ENCODE measurements around the gene EAF1. TPM values are rescaled to one million over a fixed set of nuclear protein-coding genes. Genes with fewer than 3 reads are reported as not detected.
"Not testable (repeated sequence)": the region's sequence is repeated elsewhere in the genome, so short reads cannot be mapped to it uniquely, and the experiment has no call there.

Gene EAF1
- total RNA-seq, 1 experiment from 2014 or later = 32.1 TPM

- H3K27me3 ChIP-seq (ENCODE audit: insufficient read depth, low read length) = no peaks in the 10 kb centered on the region
- BruUV-seq (replicated peaks) = no TSS peak
- intact Hi-C loops (cut with micrococcal nuclease) = no loop called here
- no peak for DNase-seq (ENCODE audit: low read depth, low spot score)
- no peaks in the 10 kb centered on the region for H3K9me3 ChIP-seq (ENCODE audit: control insufficient read depth in 1 of 2, insufficient read depth in 1 of 2, low read depth in 1 of 2, low read length in 2 of 2)
- no peak for ATAC-seq
- TF ChIP-seq FOSL1 (IDR thresholded peaks at IDR 0.05; ENCODE audit: low read depth) = no peak
- H3K4me2 ChIP-seq (ENCODE audit: low read length) = no peak overlapping the region
- H3K79me2 ChIP-seq (ENCODE audit: insufficient read depth, low read length) = no peaks in the 10 kb centered on the region
- no peak overlapping the region for H2AFZ ChIP-seq (ENCODE audit: low read depth, low read length, poor library complexity, severe bottlenecking)
- RAD21 ChIA-PET (ENCODE audit: low non-redundant PET in 1 of 2, low total read pairs in 2 of 2, uncharacterized antibody in 2 of 2, unreplicated experiment in 2 of 2) = no interaction called here
- CTCF ChIA-PET = no interaction called here
- H3K9me2 ChIP-seq (ENCODE audit: insufficient read depth) = no peaks in the 10 kb centered on the region
- POLR2A ChIA-PET = no interaction called here
- no peak overlapping the region for H3K9ac ChIP-seq (ENCODE audit: low read length)
- no peak overlapping the region for H3K27ac ChIP-seq (ENCODE audit: low read depth, low read length)
- peaks cover 3 to 19% of the 10 kb centered on the region in 2 experiments; a peak in 2 of 4 replicates for H3K4me1 ChIP-seq (ENCODE audit: control insufficient read depth in 1 of 2, insufficient read depth in 2 of 2, low read length in 2 of 2)
- no peaks in the 10 kb centered on the region for H3K36me3 ChIP-seq (ENCODE audit: control insufficient read depth in 1 of 2, insufficient read depth in 2 of 2, low read length in 2 of 2)
- no peaks in the 10 kb centered on the region for H4K20me1 ChIP-seq (ENCODE audit: insufficient read depth)
- no peak overlapping the region for H3K4me3 ChIP-seq (replicated peaks in 1 of 2; ENCODE audit: low read depth in 1 of 2, low read length in 2 of 2)
These were observed 36.4 kb upstream of the EAF1 start for GRCh38 chr3:15391007-15391406.

- ATAC-seq; BruUV-seq (replicated peaks); H3K79me2 ChIP-seq (ENCODE audit: insufficient read depth, low read length); CTCF ChIA-PET; H3K9me3 ChIP-seq (ENCODE audit: control insufficient read depth in 1 of 2, insufficient read depth in 1 of 2, low read depth in 1 of 2, low read length in 2 of 2); H3K9me2 ChIP-seq (ENCODE audit: insufficient read depth); H3K4me1 ChIP-seq (ENCODE audit: control insufficient read depth in 1 of 2, insufficient read depth in 2 of 2, low read length in 2 of 2); POLR2A ChIA-PET; H3K4me3 ChIP-seq (replicated peaks in 1 of 2; ENCODE audit: low read depth in 1 of 2, low read length in 2 of 2); H3K36me3 ChIP-seq (ENCODE audit: control insufficient read depth in 1 of 2, insufficient read depth in 2 of 2, low read length in 2 of 2); H3K4me2 ChIP-seq (ENCODE audit: low read length); H2AFZ ChIP-seq (ENCODE audit: low read depth, low read length, poor library complexity, severe bottlenecking); H3K27me3 ChIP-seq (ENCODE audit: insufficient read depth, low read length); intact Hi-C loops (cut with micrococcal nuclease); RAD21 ChIA-PET (ENCODE audit: low non-redundant PET in 1 of 2, low total read pairs in 2 of 2, uncharacterized antibody in 2 of 2, unreplicated experiment in 2 of 2); H4K20me1 ChIP-seq (ENCODE audit: insufficient read depth); H3K9ac ChIP-seq (ENCODE audit: low read length); DNase-seq (ENCODE audit: low read depth, low spot score); H3K27ac ChIP-seq (ENCODE audit: low read depth, low read length): not testable (repeated sequence)
These were observed 34.1 kb upstream of the EAF1 start for GRCh38 chr3:15393252-15393651.

GRCh38 chr3:15398731-15399133 lies 28.7 kb upstream of the EAF1 start:
- H3K79me2 ChIP-seq (ENCODE audit: insufficient read depth, low read length); H4K20me1 ChIP-seq (ENCODE audit: insufficient read depth); BruUV-seq (replicated peaks); H2AFZ ChIP-seq (ENCODE audit: low read depth, low read length, poor library complexity, severe bottlenecking); H3K9me3 ChIP-seq (ENCODE audit: control insufficient read depth in 1 of 2, insufficient read depth in 1 of 2, low read depth in 1 of 2, low read length in 2 of 2); H3K4me2 ChIP-seq (ENCODE audit: low read length); POLR2A ChIA-PET; H3K9me2 ChIP-seq (ENCODE audit: insufficient read depth); H3K27ac ChIP-seq (ENCODE audit: low read depth, low read length); H3K36me3 ChIP-seq (ENCODE audit: control insufficient read depth in 1 of 2, insufficient read depth in 2 of 2, low read length in 2 of 2); H3K4me1 ChIP-seq (ENCODE audit: control insufficient read depth in 1 of 2, insufficient read depth in 2 of 2, low read length in 2 of 2); H3K27me3 ChIP-seq (ENCODE audit: insufficient read depth, low read length); H3K4me3 ChIP-seq (replicated peaks in 1 of 2; ENCODE audit: low read depth in 1 of 2, low read length in 2 of 2); H3K9ac ChIP-seq (ENCODE audit: low read length): not testable (repeated sequence)
- intact Hi-C loops (cut with micrococcal nuclease) = loop anchor here (2.0 kb wide), 1 partner anchor 196 kb away; no protein-coding TSS in a partner anchor
- RAD21 ChIA-PET (ENCODE audit: low non-redundant PET in 1 of 2, low total read pairs in 2 of 2, uncharacterized antibody in 2 of 2, unreplicated experiment in 2 of 2) = interaction anchor here in 1 of 2 experiments (1.2 kb wide), 1 partner anchor 195 kb away, joined by 4 read pairs; no protein-coding TSS in a partner anchor
- ATAC-seq = peak; percentile 77
- peak; percentile 33 for DNase-seq (ENCODE audit: low read depth, low spot score)
- TF ChIP-seq RAD21 (IDR thresholded peaks at IDR 0.05; ENCODE audit: low read depth) = peak; percentile 65
- peak; percentile 43 to 52 (median 43) for TF ChIP-seq CTCF (IDR thresholded peaks at IDR 0.05 in 2 of 3, conservative IDR thresholded peaks at IDR 0.05 in 1 of 3; ENCODE audit: borderline replicate concordance in 1 of 3, insufficient read depth in 1 of 3, low read depth in 2 of 3, low read length in 2 of 3)
- CTCF ChIA-PET = interaction anchor here (4.1 kb wide), 1 partner anchor 131 kb away, joined by 24 read pairs; no protein-coding TSS in a partner anchor

Measured in HCT116 (cell line).